ENCODE data around the gene DCST2. TPM values are rescaled to one million over a fixed set of nuclear protein-coding genes. Genes with fewer than 3 reads are reported as not detected.
A peak's percentile ranks its signal among the peaks of the same experiment; 100 is the strongest.

DCST2 gene
- total RNA-seq, 1 donor from 2014 or later, result under 0.01 TPM

DNA sequence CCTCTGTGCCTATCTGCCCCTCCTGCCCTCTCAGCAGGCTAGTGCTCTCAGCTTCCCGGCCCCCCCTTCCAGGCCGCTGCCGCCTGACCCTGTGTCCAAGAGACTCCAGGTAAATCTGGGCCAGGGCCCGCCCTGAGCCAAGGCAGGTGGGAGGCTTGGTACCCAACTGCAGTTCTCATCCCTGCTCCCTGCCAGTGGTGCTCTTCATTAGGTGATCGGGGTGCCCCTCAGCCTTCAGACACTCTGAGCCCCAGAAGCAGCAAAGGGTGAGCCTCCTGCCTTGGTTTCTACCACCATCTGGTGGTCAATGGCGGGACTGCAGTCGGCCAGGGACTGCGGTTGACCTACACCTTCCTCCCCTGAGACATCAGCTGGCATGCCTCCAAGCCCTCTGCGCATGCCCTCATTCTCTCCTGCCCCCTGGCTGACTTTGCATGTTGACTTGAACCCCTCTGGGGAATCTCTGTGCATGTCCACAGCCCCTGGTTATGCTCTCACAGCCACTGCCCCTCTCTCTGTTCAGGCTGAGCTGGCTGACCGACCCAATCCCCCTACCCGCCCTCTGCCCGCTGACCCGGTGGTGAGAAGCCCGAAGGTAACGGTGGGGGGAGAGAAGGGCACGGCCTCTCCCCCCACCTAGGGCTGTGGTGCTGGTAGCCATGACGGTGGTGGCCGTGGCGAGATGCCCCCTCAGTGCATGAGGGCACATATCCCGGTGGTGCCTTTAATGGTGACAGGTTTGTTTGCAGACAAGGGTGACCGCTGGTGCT lies 28.0 kb upstream of the DCST2 start:
- Histone ChIP-seq H3K27me3 (ENCODE audit: control insufficient read depth, insufficient read depth, low read length) (no peaks in the 10 kb centered on the region), H3K36me3 (ENCODE audit: control insufficient read depth, insufficient read depth, low read length) (peaks cover 42% of the 10 kb centered on the region), H3K4me3 (ENCODE audit: low read depth, low read length) (no peak overlapping the region)
- FAIRE-seq (peak; percentile 7), DNase-seq (ENCODE audit: low read depth) (peak; percentile 74)
- TF ChIP-seq, protein P1, sequence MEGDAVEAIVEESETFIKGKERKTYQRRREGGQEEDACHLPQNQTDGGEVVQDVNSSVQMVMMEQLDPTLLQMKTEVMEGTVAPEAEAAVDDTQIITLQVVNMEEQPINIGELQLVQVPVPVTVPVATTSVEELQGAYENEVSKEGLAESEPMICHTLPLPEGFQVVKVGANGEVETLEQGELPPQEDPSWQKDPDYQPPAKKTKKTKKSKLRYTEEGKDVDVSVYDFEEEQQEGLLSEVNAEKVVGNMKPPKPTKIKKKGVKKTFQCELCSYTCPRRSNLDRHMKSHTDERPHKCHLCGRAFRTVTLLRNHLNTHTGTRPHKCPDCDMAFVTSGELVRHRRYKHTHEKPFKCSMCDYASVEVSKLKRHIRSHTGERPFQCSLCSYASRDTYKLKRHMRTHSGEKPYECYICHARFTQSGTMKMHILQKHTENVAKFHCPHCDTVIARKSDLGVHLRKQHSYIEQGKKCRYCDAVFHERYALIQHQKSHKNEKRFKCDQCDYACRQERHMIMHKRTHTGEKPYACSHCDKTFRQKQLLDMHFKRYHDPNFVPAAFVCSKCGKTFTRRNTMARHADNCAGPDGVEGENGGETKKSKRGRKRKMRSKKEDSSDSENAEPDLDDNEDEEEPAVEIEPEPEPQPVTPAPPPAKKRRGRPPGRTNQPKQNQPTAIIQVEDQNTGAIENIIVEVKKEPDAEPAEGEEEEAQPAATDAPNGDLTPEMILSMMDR (IDR thresholded peaks at IDR 0.05; ENCODE audit: insufficient read depth, low read length, severe bottlenecking), result peak; percentile 99

DNA sequence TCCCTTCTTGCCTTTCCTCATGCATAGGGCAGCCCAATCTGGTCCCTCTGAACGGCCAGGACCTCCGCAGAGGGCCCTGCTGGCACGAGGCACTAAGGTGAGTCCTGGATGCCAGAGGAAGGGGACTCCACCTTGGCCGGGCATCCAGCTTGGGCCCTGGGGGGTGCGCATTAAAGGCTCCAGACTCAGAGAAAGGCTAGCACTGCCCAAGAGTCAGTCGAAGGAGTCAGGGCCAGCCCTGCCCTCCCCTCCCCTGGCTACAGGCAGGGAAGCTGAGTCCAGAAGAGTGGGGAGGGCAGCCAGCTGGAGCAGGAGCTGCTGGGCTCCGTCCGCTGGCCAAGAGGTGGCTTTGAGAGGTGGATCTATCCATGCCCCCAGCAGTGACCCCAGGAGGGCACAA lies 27.2 kb upstream of the DCST2 start:
- H3K4me3 ChIP-seq (ENCODE audit: low read depth, low read length), result no peak overlapping the region
- peaks cover 47% of the 10 kb centered on the region for H3K36me3 ChIP-seq (ENCODE audit: control insufficient read depth, insufficient read depth, low read length)
- DNase-seq (ENCODE audit: low read depth) (no peak), FAIRE-seq (no peak)
- no peaks in the 10 kb centered on the region for H3K27me3 ChIP-seq (ENCODE audit: control insufficient read depth, insufficient read depth, low read length)
- TF ChIP-seq, protein P1 (IDR thresholded peaks at IDR 0.05; ENCODE audit: insufficient read depth, low read length, severe bottlenecking), result no peak

DNA sequence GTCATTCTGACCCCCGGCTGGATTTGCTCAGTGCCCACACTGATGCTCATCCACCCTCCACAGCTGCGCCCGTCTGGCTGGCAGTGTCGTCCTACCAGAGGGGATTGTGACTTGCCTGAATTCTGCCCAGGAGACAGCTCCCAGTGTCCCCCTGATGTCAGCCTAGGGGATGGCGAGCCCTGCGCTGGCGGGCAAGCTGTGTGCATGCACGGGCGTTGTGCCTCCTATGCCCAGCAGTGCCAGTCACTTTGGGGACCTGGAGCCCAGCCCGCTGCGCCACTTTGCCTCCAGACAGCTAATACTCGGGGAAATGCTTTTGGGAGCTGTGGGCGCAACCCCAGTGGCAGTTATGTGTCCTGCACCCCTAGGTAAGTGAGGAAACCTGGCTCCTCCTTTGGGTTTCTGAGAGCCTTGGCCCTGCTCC lies 24.2 kb upstream of the DCST2 start:
- Histone ChIP-seq H3K27me3 (ENCODE audit: control insufficient read depth, insufficient read depth, low read length) (no peaks in the 10 kb centered on the region), H3K36me3 (ENCODE audit: control insufficient read depth, insufficient read depth, low read length) (peaks cover 63% of the 10 kb centered on the region), H3K4me3 (ENCODE audit: low read depth, low read length) (no peak overlapping the region)
- FAIRE-seq (no peak), DNase-seq (ENCODE audit: low read depth) (no peak)
- TF ChIP-seq, protein P1 (IDR thresholded peaks at IDR 0.05; ENCODE audit: insufficient read depth, low read length, severe bottlenecking), result no peak

DNA sequence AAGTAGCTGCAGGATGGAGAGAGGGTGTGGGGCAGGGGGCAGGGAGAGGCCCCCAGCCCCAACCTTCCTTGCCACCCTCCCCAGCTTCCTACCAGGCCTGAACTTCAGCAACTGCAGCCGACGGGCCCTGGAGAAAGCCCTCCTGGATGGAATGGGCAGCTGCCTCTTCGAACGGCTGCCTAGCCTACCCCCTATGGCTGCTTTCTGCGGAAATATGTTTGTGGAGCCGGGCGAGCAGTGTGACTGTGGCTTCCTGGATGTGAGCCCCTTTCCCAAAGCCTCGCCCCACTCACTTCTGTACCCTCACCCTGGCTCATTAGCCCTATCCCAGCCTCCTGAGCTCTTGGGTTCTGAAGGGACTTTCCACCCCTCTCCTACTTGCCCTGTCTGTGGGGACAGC lies 23.5 kb upstream of the DCST2 start:
- H3K36me3 ChIP-seq (ENCODE audit: control insufficient read depth, insufficient read depth, low read length), result peaks cover 61% of the 10 kb centered on the region

DNA sequence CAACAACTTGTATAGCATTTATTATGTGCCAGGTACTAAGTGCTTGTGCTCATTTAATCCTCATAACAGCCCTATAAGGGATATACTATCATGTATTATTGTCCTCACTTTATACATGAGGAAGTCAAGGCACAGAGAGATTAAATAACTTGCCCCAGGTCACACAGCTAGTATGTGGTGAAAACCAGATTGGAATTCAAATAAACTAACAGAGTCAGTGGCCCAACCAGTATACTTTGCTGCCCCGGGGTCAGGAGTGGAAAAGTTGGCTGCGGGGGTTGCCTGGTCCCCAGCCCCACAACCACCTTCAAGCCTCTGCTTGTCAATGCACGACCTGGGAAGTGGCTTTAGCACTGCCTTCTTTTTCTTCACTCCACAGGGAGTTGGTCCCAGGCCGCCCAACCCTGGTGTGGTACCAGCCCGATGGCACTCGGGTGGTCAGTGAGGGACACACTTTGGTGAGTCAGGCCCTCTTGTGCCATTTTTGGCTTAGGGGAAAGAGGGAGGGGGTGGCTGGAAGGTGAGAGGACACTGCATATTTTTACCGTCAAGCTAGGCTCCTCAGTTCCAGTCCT lies 20.0 kb upstream of the DCST2 start:
- no peak overlapping the region for H3K4me3 ChIP-seq (ENCODE audit: low read depth, low read length)
- no peaks in the 10 kb centered on the region for H3K27me3 ChIP-seq (ENCODE audit: control insufficient read depth, insufficient read depth, low read length)
- FAIRE-seq (no peak), DNase-seq (ENCODE audit: low read depth) (no peak)
- TF ChIP-seq, protein P1 (IDR thresholded peaks at IDR 0.05; ENCODE audit: insufficient read depth, low read length, severe bottlenecking), result no peak
- peaks cover 47% of the 10 kb centered on the region for H3K36me3 ChIP-seq (ENCODE audit: control insufficient read depth, insufficient read depth, low read length)

More for the DNA sequence above, 23.5 kb upstream of the DCST2 start:
- TF ChIP-seq, protein P1 (IDR thresholded peaks at IDR 0.05; ENCODE audit: insufficient read depth, low read length, severe bottlenecking), result no peak
- no peak for DNase-seq (ENCODE audit: low read depth)
- no peak for FAIRE-seq
- H3K4me3 ChIP-seq (ENCODE audit: low read depth, low read length), result no peak overlapping the region
- no peaks in the 10 kb centered on the region for H3K27me3 ChIP-seq (ENCODE audit: control insufficient read depth, insufficient read depth, low read length)

Data from bronchial epithelial cell (primary cell).